Right lobe of liver (tissue), 6 donors: ENCODE data around the gene COX19. TPM values are rescaled to one million over a fixed set of nuclear protein-coding genes. Genes with fewer than 3 reads are reported as not detected.

Experiments used
- ATAC-seq, 4 donors: fragments of 200-7000 bp; cut with Tn5 transposase; one replicate each; pipeline ENCODE4 v1.9.1; 2020; ENCODE audit warnings: mild to moderate bottlenecking in 4 of 4, moderate library complexity in 4 of 4
- DNase-seq, 3 donors: peaks; one replicate each; pipeline ENCODE4 v3.0.0-alpha.2; 2020
- H3K27ac ChIP-seq, 3 donors: fragments of 200-600 bp; one replicate each; pipeline ENCODE4 v1.8.0; 2022
- H3K27me3 ChIP-seq, 2 donors: fragments of 200-600 bp; one replicate each; pipeline ENCODE4 v1.8.0; 2022
- H3K36me3 ChIP-seq, 4 donors: fragments of 200-600 bp; sonication (generic) in 1 of 4; one replicate each; pipeline versions ENCODE4 v1.5.1 to v1.8.0; 2017 to 2022; ENCODE audit warnings: control low read depth in 1 of 4
- H3K4me1 ChIP-seq, 4 donors: fragments of 200-600 bp; sonication (generic) in 1 of 4; one replicate each; pipeline versions ENCODE4 v1.5.1 to v1.8.0; 2017 to 2022; ENCODE audit warnings: control low read depth in 1 of 4
- H3K4me3 ChIP-seq, 3 donors: fragments of 200-600 bp; one replicate each; pipeline ENCODE4 v1.8.0; 2022
- H3K9me3 ChIP-seq, 4 donors: fragments of 200-600 bp; sonication (generic) in 1 of 4; one replicate each; pipeline versions ENCODE4 v1.5.1 to v1.8.0; 2017 to 2022; ENCODE audit warnings: control low read depth in 1 of 4
- POLR2A ChIP-seq: fragments of 450-650 bp; IDR thresholded peaks from one replicate; pipeline ENCODE4 v1.6.1; 2017; ENCODE audit warnings: antibody characterized with exemption, mild to moderate bottlenecking
- WGBS: methylation state at CpG from one replicate; pipeline ENCODE4 v1.1.6; 2018; ENCODE audit warnings: low coverage, low lambda C conversion rate; ENCODE audit not compliant: insufficient coverage; ENCODE audit errors: missing lambda C conversion rate; 5-methylcytosine and 5-hydroxymethylcytosine counted together
- intact Hi-C, 2 donors: fragments of 100-400 bp; cut with DNase I; formaldehyde crosslinking; loops; one replicate each; pipeline versions ENCODE4 v1.11.2 to v1.14.1; 2022
- total RNA-seq, 6 experiments: library from RNA; depleted of rRNA in 2 of 6; stranded (reverse); fragments of >200 nt in 2 of 6; fragmentation: NEBNext Ultra II Directional in 3 of 6; extraction: Animal tissue kit (Norgen Biotek cat#: 25700) in 3 of 6; gene quantifications; one replicate each; pipeline versions ENCODE4 v1.1.0 to v1.2.4, GENCODE V29; 2016 to 2023
- TF ChIP-seq, protein P1 (sequence below), 4 donors: fragments of 200-600 bp in 3 of 4; fragments of 450-650 bp in 1 of 4; IDR thresholded peaks; one replicate each; pipeline versions ENCODE4 v1.5.1 to v1.8.0; 2016 to 2022; ENCODE audit warnings: antibody characterized with exemption in 4 of 4, mild to moderate bottlenecking in 2 of 4
- donor health status: DM: no; HTN: yes; CAD: no.
- donor health status: DM: no; HTN: no; CAD: no.
- donor health status: DM: no; HTN: no; CAD: no.
- donor health status: DM: no; HTN: yes; CAD: no.
- donor health status: DM: no; HTN: yes; CAD: no.

COX19 gene
- total RNA-seq, 6 experiments from 2014 or later = 3.2 to 6.5 (median 4.0) TPM

DNA sequence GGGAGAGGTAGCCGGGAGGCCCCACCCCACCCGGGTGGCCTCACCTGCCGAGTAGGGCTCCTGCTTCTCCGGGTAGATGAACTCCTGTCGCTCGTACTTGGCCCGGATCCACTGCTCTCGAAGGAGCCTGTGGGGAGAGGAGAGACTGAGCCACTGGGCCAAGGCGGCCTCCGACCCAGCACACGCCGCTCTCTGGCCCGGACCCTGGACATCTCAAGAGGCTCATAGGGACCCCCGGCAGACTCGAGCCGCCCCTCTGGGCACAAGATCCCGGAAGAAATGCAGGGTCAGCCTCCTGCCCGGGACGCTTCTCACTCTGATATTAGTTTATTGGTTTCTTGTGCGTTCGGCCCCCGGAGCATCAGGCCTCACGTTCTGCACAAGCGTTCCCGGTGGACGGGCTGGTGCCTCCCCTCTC, 55.4 kb downstream of the COX19 start:
- H3K27me3 ChIP-seq = no peaks in the 10 kb centered on the region
- DNase-seq (peak; percentile 18 to 51 (median 44)), ATAC-seq (no peak)
- H3K4me3 ChIP-seq = no peak overlapping the region
- TF ChIP-seq, protein P1, sequence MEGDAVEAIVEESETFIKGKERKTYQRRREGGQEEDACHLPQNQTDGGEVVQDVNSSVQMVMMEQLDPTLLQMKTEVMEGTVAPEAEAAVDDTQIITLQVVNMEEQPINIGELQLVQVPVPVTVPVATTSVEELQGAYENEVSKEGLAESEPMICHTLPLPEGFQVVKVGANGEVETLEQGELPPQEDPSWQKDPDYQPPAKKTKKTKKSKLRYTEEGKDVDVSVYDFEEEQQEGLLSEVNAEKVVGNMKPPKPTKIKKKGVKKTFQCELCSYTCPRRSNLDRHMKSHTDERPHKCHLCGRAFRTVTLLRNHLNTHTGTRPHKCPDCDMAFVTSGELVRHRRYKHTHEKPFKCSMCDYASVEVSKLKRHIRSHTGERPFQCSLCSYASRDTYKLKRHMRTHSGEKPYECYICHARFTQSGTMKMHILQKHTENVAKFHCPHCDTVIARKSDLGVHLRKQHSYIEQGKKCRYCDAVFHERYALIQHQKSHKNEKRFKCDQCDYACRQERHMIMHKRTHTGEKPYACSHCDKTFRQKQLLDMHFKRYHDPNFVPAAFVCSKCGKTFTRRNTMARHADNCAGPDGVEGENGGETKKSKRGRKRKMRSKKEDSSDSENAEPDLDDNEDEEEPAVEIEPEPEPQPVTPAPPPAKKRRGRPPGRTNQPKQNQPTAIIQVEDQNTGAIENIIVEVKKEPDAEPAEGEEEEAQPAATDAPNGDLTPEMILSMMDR (IDR thresholded peaks at IDR 0.05) = no peak
- no peak for TF ChIP-seq POLR2A
- H3K36me3 ChIP-seq = no peaks in the 10 kb centered on the region
- no peak overlapping the region for H3K27ac ChIP-seq
- WGBS = 67% methylated on average over 6 of the region's 26 CpGs
- intact Hi-C loops = no loop called here
- no peaks in the 10 kb centered on the region for H3K4me1 ChIP-seq
- H3K9me3 ChIP-seq = no peaks in the 10 kb centered on the region

DNA sequence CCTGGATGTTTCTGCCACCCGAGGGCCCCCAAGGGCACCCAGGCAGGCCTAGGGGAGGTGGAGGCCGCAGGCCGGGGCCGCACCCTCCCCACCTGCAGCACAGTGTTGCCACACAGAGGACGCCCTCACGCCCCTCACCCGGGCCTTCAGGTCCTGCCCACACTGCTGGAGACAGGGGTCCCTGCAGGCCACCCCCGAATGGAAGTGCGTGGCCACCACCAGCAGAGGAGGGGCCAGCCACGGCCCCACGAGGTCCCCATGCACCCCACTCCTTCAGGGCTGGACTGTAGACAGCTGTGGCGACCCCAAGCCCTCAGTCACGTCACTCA, 56.3 kb downstream of the COX19 start:
- intact Hi-C loops = no loop called here
- no peaks in the 10 kb centered on the region for H3K36me3 ChIP-seq
- H3K27me3 ChIP-seq = no peaks in the 10 kb centered on the region
- no peak overlapping the region for H3K27ac ChIP-seq
- no peak overlapping the region for H3K4me3 ChIP-seq
- WGBS = 52% methylated on average over 4 of the region's 13 CpGs
- H3K4me1 ChIP-seq = no peaks in the 10 kb centered on the region
- TF ChIP-seq, protein P1 (IDR thresholded peaks at IDR 0.05) = no peak
- no peak for TF ChIP-seq POLR2A
- DNase-seq (peak; percentile 13 to 34 (median 33)), ATAC-seq (no peak)
- no peaks in the 10 kb centered on the region for H3K9me3 ChIP-seq

DNA sequence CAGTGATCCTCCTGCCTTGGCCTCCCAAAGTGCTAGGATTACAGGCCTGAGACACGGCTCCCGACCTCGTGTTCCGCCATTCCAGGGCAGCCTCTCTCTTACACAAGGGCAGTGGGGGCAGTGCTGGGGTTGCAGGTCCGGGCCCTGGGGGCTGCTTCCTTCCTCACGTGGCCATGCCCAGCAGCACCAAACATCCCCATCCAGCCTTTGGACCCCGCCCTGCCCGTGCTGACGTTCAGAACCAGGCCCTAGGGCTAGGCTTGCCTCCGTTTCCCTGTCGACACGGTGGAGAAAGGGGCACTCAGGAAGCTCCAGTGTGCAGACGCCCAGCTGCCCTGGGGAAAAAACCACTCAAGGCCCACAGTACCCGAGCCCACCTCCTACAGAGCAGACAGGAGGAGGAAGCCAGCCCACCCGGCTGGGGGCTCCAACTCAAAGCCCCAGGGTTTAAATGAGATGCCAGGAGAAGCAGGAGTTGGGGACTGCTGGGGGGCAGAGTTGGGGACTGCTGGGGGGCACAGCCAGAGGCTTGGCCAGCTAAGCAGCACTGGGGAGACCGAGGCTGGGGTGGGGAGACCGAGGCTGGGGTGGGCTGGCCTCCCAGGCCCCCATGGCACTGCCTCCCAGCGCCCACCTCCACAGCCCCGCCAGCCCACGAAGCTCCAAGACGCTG, 56.8 kb downstream of the COX19 start:
- H3K27me3 ChIP-seq = no peaks in the 10 kb centered on the region
- no peaks in the 10 kb centered on the region for H3K36me3 ChIP-seq
- peak; percentile 13 to 49 (median 41) for DNase-seq
- H3K4me1 ChIP-seq = no peaks in the 10 kb centered on the region
- H3K9me3 ChIP-seq = no peaks in the 10 kb centered on the region
- TF ChIP-seq, protein P1 (IDR thresholded peaks at IDR 0.05) = no peak
- no peak for TF ChIP-seq POLR2A
- ATAC-seq = no peak
- intact Hi-C loops = no loop called here
- no peak overlapping the region for H3K4me3 ChIP-seq
- no peak overlapping the region for H3K27ac ChIP-seq
- WGBS = 61% methylated on average over 5 of the region's 21 CpGs

DNA sequence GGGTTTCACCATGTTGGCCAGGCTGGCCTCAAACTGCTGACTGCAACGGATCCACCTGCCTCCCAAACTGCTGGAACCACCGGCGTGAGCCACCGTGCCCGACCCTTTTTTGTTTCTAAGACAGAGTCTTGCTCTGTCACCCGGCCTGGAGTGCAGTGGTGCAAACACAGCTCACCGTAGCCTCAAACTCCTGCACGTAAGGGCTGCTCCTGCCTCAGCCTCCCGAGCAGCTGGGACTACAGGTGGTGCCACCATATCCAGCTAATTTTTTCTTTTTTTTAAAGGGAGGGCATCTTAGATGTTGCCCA, 57.3 kb downstream of the COX19 start:
- TF ChIP-seq, protein P1 (IDR thresholded peaks at IDR 0.05) = no peak
- TF ChIP-seq POLR2A = no peak
- Histone ChIP-seq H3K4me3 (no peak overlapping the region), H3K4me1 (no peaks in the 10 kb centered on the region), H3K27ac (no peak overlapping the region), H3K27me3 (no peaks in the 10 kb centered on the region), H3K9me3 (no peaks in the 10 kb centered on the region), H3K36me3 (no peaks in the 10 kb centered on the region)
- 80% methylated on average over 1 of the region's 9 CpGs for WGBS
- intact Hi-C loops = no loop called here
- ATAC-seq = no peak
- peak in 2 of 3 donors; percentile 10 to 12 for DNase-seq
